GM18909 (cell line): ENCODE data around the gene ZNF154.

Experiments used
- ATAC-seq: cut with Tn5 transposase; IDR thresholded peaks from one replicate; pipeline ENCODE4 v1.9.1; 2021; ENCODE audit warnings: mild to moderate bottlenecking; ENCODE audit not compliant: unreplicated experiment, poor library complexity

The ZNF154 gene

GRCh38 chr19:57686727-57687126 is 22.3 kb downstream of the ZNF154 start:
- no peak for ATAC-seq

DNA sequence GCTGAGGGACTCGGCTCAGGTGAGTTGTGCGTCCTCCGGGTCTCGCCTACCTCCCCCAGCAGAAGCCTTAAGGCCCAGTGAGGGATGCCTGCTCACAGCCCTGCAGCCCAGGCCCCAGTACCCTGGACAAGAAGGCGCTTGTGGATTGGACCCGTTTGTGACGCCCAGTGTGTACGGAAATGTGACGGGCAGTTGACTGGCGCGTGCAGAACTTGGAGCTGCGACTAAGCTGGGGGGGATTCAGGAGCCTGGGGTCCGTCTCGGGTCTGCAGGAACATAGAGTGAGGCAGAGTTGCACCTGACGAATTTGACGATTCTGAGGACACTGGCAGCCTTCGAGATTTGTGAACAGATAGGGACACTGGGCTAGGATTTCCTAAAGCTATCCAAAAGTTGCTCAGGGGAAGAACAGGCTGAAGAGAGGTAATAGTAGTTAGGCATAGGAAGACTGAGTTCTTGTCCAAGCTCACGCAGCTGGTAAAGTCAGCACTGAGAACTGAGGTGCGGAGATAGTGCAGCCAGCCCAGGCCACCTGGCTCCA is 26.7 kb downstream of the ZNF154 start:
- no peak for ATAC-seq

- ATAC-seq, result no peak
Measured at GRCh38 chr19:57675881-57676280, 33.1 kb downstream of the ZNF154 start.

- no peak for ATAC-seq
Measured at GRCh38 chr19:57672466-57672865, 36.5 kb downstream of the ZNF154 start.

DNA sequence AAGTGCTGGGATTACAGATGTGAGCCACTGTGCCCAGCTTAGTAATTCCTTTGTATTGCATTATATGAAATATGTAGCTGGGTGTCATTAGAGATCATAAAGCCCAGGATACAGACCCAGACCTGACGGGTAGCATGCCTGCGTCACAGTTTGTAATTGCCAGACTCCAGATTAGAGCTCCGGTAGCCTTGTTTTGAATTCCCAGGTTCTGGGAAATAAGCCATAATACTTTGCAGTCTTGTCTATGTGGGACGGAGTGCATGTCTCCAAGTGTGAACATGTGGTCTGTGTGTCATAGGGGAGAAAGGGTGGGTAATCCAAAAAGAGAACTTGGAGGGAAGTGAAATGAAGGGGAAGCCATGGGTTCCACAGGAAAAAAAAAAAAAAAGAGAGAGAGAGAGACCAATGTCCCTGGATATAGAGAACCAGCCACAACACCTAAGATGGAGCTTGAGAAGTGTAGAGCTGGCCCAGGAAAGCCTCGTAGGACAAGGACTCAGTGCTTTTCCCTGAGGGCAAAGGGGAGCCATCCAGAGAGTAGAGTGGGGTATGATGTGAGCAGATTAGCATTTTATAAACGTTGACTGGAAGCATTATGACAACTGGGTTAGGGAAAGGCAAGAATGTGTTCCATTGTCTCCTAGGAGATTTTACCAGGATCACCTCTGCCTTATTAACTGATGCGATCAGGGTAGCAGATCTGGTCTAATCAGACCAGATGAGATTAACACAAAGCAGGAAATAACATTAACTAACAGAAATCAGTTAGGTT is 37.7 kb downstream of the ZNF154 start:
- ATAC-seq, result no peak

DNA sequence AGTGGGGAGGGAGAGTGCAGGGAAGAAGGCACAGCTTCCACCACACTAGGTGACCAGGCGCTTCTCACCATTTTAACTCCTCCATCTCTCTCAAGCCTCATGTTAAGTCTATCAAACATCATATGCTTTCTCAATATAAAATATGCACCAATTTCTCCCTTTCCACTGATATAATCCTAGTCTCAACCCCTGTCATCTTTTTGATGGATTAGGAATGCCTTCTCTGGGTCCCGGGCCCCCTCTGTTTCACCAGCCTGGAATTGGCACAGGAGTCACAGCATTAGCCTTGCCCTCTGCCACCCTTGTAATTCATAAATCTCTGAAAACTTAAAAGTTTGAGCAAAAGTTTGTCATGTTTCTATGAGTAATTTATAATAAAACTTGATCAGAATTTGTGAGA is 40.4 kb downstream of the ZNF154 start, which contains the start of gene ZSCAN4:
TSS of gene ZSCAN4 (plus strand) at position 301 of the 400 bp plus-strand sequence. CDS start 7,211 bp downstream, outside the sequence.
- no peak for ATAC-seq

DNA sequence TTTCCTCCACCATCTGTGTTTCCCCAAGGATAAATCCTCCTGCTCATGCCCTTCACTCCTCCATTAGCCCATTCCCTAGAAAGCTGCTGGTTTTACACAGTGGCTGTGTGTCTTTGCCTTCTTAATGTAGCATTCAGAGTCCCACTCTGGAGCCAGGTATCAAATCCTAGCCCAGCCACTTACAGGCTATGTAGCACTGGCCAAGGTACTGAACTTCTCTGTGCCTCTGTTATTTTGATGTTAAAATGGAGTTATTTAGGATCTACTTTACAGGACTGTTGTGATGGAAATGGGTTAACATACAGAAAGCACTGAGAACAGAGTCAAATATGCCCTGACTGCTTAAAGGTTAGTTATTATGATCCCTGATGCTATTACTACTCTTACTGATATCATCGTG is 41.8 kb downstream of the ZNF154 start:
- no peak for ATAC-seq

DNA sequence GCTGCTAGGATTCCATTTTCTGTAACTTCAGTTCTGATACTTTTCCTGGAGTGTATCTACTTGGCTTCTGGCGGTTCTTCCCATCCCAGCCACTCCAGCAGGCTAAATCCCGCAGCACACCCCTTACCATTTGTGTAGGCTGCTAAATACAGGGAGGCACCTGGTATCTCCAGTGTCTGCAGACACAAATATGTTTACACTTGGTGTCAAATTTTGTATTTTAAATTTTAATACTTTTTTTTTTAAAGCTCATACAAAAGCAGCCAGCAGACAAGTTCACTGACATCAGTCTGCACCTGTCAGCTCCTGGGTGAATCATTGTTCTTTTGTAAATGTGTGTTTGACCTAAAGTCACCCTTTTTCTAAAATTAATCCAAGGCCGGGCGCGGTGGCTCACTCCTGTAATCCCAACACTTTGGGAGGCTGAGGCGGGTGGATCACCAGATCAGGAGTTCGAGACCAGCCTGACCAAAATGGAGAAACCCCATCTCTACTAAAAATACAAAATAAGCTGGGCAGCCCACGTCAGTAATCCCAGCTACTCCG is 43.7 kb downstream of the ZNF154 start:
- ATAC-seq, result no peak

DNA sequence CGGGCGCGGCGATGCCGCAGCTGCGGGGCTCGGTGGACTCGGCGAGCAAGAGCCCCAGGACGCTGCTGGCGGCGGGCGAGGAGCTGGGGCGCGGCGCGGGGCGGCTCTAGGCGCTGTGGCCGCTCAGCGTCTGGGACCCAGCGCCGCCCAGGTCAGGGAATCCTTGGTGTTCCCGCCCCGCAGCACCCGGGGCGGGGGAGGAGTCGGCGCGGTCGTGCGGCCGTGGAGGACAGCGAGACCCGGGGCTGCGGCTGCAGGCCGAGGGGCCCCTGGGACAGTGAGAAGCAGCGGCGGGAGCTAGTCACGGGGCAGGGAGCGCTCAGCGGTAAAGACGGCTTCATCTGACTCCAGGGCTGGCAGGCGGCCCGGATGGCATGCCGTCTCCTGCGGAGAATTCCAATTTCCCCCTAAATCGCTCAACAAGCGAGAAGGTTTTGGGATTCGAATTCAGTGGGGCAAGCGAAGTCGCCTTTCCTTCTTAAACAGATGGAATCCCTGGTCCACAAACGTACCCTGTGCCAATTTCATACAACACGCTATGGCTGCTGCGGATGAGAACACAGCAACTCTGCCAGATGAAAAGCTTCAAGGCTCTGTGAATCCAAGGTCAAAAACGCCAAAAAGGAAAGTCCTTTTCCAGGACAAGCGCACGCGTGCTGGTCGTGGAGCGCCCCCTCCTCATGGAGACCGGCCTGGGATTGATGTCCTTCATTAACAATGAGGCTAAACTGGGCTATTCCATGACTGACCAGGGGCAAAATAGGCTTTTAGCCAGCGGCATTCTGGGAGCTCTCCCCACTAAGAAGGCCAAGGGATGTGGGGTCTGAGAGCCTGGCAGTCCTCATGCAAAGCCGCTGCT is 44.5 kb downstream of the ZNF154 start:
- no peak for ATAC-seq

- ATAC-seq, result no peak
Measured at GRCh38 chr19:57656346-57656745, 52.7 kb downstream of the ZNF154 start.

GRCh38 chr19:57655443-57655842 is 53.6 kb downstream of the ZNF154 start:
- no peak for ATAC-seq

GRCh38 chr19:57653689-57654088 is 55.3 kb downstream of the ZNF154 start:
- no peak for ATAC-seq

DNA sequence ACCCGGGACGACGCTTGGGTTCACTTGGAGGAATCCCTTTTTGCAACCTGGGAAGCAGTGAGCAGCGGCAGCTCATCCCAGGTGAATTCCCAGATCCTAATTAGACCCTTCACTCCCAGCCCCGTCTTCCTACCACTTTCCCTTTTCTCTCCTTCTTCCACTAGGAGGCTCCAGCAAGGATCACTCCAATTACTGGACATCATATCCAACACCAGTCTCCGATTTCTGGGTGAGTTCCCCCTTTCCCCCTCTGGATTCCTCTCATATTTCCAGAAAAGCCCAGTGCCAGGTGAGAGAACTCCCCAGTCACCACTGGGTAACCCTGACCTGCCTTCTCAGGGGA is 57.4 kb downstream of the ZNF154 start:
- no peak for ATAC-seq

GRCh38 chr19:57648331-57649003 is 60.5 kb downstream of the ZNF154 start:
- no peak for ATAC-seq
